HCT116 (cell line): ENCODE data around the gene CCDC74A.

Source experiments
- RAD21 ChIP-seq: IDR thresholded peaks from 2 replicates; pipeline ENCODE4 v1.6.1; 2012; ENCODE audit warnings: low read depth, mild to moderate bottlenecking
- SIN3A ChIP-seq: IDR thresholded peaks from 2 replicates; pipeline ENCODE4 v1.6.1; 2012; ENCODE audit warnings: low read depth
- TF ChIP-seq, protein P1 (sequence below), 3 experiments: fragments of 200-600 bp in 1 of 3; sonication (generic) in 1 of 3; IDR thresholded peaks in 2 of 3; conservative IDR thresholded peaks in 1 of 3; 2 replicates each; pipeline ENCODE4 v1.5.1; 2012 to 2017; ENCODE audit warnings: low read depth in 2 of 3, low read length in 2 of 3, antibody characterized with exemption in 1 of 3, borderline replicate concordance in 1 of 3, control low read depth in 1 of 3, mild to moderate bottlenecking in 1 of 3, mixed read lengths in 1 of 3, mixed run types in 1 of 3, moderate library complexity in 1 of 3; ENCODE audit not compliant: insufficient read depth in 1 of 3

DNA sequence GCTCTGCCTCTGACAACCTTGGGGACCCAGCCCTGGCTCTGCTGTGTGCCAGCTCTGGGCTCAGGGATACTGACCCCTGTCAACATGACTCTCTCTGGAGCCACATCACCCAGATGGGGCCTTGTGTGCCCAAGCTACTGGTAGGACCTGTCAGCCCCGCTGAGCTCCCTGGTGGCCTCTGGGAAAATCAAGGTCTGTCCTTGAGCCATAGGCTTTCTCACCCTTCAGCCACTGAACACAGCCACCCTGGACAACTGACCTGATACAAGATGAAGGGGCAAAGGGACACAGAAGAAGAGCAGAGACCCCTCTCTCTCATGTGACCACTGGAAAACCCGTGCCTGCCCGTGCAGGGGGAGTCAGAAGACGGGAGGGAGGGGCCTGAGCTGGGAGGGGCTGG is 7.8 kb downstream of the CCDC74A start:
- TF ChIP-seq SIN3A (no peak), RAD21 (no peak)
- TF ChIP-seq, protein P1, sequence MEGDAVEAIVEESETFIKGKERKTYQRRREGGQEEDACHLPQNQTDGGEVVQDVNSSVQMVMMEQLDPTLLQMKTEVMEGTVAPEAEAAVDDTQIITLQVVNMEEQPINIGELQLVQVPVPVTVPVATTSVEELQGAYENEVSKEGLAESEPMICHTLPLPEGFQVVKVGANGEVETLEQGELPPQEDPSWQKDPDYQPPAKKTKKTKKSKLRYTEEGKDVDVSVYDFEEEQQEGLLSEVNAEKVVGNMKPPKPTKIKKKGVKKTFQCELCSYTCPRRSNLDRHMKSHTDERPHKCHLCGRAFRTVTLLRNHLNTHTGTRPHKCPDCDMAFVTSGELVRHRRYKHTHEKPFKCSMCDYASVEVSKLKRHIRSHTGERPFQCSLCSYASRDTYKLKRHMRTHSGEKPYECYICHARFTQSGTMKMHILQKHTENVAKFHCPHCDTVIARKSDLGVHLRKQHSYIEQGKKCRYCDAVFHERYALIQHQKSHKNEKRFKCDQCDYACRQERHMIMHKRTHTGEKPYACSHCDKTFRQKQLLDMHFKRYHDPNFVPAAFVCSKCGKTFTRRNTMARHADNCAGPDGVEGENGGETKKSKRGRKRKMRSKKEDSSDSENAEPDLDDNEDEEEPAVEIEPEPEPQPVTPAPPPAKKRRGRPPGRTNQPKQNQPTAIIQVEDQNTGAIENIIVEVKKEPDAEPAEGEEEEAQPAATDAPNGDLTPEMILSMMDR (IDR thresholded peaks at IDR 0.05 in 2 of 3, conservative IDR thresholded peaks at IDR 0.05 in 1 of 3; ENCODE audit: borderline replicate concordance in 1 of 3, insufficient read depth in 1 of 3, low read depth in 2 of 3, low read length in 2 of 3): no peak
